Raji (cell line): Measurements from ENCODE around the gene ZSCAN20.

Experiments used
- POLR2A ChIP-seq: IDR thresholded peaks from 2 replicates; pipeline ENCODE4 v1.6.1; 2011; ENCODE audit warnings: low read depth, low read length, control low read depth; ENCODE audit not compliant: insufficient read depth

Gene ZSCAN20

DNA sequence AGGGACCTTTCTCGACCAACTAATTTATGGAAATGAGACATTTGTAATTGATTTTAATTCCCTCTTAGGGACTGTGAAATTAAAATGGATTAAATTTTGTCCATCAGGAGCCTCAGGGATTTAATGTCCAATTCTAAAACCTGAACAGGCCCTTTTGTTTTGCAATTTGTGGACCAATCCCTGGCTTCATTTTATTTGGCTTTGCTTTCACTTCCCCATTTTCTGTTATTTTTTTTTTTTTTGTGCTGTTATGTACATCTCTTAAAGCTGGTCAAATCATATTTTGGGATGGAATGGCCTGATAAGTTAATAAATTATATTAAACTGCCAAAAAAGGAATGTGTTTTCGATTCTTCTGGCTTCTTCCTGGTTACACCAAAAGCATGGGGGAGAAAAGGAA is 28.9 kb downstream of the ZSCAN20 start:
- no peak for TF ChIP-seq POLR2A

- TF ChIP-seq POLR2A = no peak
Measured at GRCh38 chr1:33501774-33502173, 29.3 kb downstream of the ZSCAN20 start.

GRCh38 chr1:33502726-33503125 is 30.3 kb downstream of the ZSCAN20 start:
- no peak for TF ChIP-seq POLR2A

- no peak for TF ChIP-seq POLR2A
Measured at GRCh38 chr1:33503506-33503905, 31.1 kb downstream of the ZSCAN20 start.

GRCh38 chr1:33507661-33508060 is 35.2 kb downstream of the ZSCAN20 start:
- TF ChIP-seq POLR2A = no peak

- no peak for TF ChIP-seq POLR2A
Measured at GRCh38 chr1:33508151-33508550, 35.7 kb downstream of the ZSCAN20 start.

- no peak for TF ChIP-seq POLR2A
Measured at GRCh38 chr1:33512226-33513011, 40.0 kb downstream of the ZSCAN20 start.

DNA sequence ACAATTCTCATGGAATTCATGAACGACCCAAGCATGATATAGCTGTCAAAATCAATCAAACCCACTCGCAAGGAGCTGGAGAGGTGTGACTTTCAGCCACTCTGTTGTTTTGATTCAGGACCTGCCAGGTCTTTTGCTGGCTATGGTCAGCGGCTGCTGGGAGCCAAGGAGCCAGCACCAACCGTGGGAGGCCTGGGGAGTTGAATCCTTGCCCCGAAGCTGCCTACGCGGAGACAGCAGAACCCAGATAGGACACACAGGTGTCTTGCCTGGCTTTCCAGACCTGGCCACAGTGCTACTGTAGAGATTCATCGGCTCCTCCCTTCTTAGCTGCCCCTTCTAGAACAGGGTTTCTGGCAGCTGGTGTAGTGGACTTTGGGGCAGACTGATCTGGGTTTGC is 42.7 kb downstream of the ZSCAN20 start:
- no peak for TF ChIP-seq POLR2A

GRCh38 chr1:33515607-33516006 is 43.2 kb downstream of the ZSCAN20 start:
- TF ChIP-seq POLR2A = no peak

- TF ChIP-seq POLR2A = no peak
Measured at GRCh38 chr1:33516428-33516827, 44.0 kb downstream of the ZSCAN20 start.

DNA sequence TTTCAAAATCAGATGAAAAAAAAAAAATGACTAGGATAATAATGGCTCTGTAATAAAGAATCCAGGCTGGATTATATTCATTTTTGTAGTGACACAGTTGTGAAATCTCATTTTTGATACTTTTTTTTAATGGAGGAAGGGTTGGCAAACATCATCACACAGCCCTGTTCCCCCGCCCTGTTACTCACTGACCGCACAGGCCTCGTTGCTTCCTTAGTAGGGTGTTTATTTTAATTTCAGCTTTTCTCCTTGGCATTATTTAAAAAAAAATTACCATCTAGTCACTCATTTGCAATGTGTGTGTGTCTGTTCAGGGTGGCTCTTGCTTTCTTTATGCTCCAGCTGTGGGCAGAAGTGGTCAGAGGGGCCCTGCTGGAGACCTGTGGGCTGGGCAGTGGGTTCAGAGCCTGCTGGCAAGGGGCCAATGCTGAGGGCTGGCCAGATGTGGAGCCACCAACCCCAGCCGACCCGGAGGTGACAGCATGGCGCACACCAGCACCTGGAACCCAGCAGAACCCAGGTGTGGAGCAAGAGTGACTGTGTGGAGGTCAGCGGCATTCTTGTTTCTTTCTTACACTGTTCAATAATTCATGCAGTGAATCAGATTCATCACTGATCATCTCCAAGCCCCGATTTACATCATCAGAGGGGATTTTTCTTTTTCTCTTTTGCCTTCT is 44.6 kb downstream of the ZSCAN20 start:
- no peak for TF ChIP-seq POLR2A

- no peak for TF ChIP-seq POLR2A
Measured at GRCh38 chr1:33517596-33518250, 45.3 kb downstream of the ZSCAN20 start.

DNA sequence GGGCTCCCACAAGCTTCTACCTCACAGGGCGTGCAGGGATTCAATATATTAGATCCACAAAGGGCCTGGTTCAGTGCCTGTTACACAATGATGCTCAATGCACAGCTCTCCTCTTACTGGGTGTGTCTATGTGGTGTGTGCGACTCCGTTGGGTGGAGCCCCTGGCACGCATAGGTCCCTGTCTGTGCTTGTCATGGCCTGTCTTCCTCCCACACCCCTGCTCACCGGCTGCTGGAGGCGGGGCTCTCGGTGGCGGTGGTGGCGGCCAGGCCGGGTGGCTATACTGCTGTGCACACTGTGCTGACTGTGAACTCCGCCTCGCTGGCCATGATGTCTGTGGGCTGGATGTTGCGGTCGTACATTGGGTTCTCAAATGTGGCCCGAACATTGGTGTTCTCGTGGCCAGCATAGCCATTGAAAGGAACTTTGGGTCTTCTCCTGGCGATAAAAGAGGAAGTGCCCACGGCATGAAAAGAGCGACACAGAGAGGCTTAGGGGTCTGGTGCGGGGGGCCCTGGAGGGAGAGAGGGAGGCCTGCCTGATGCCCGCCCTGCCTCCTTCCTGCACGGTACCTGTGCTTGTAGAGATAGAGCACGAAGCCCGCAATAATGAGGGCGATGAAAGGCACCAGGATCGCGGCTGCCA is 46.9 kb downstream of the ZSCAN20 start:
- TF ChIP-seq POLR2A = no peak

- no peak for TF ChIP-seq POLR2A
Measured at GRCh38 chr1:33524586-33524985, 52.1 kb downstream of the ZSCAN20 start.

- TF ChIP-seq POLR2A = no peak
Measured at GRCh38 chr1:33527934-33528333, 55.5 kb downstream of the ZSCAN20 start.

DNA sequence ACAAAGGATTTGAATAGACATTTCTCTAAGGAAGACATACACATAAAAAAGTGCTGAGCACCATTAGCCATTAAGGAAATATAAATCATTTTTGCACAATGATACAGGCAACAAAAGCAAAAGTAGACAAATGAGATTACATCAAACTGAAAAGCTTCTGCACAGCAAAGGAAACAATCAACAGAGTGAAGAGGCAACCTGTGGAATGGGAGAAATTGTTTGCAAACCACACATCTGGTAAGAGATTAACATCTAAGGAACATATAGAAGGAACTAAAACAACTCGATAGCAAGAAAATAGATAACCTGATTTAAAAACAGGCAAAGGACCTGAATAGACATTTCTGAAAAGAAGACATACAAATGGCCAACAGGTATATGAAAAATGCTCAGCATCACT is 57.5 kb downstream of the ZSCAN20 start:
- TF ChIP-seq POLR2A = no peak

- TF ChIP-seq POLR2A = no peak
Measured at GRCh38 chr1:33532250-33532649, 59.8 kb downstream of the ZSCAN20 start.
